GM18498 (cell line): ENCODE measurements around the gene ATP5PD.
A peak's percentile ranks its signal among the peaks of the same experiment; 100 is the strongest.

ENCODE experiments used
- ATAC-seq: cut with Tn5 transposase; IDR thresholded peaks from one replicate; pipeline ENCODE4 v1.9.1; 2021; ENCODE audit warnings: mild to moderate bottlenecking, moderate library complexity; ENCODE audit not compliant: unreplicated experiment

Gene ATP5PD

GRCh38 chr17:75046407-75047289, at the start of gene ATP5PD, which contains the start of gene KCTD2:
Gene ATP5PD, minus strand, starts transcription at chr17:75046969. Its CDS starts 4,319 bp downstream, at chr17:75042650.
Gene KCTD2, plus strand, starts transcription at chr17:75047225. Its CDS starts 26 bp downstream, at chr17:75047251.
- peak; percentile 94 for ATAC-seq

- no peak for ATAC-seq
Measured at GRCh38 chr17:75096082-75096625, 49.4 kb upstream of the ATP5PD start.

- no peak for ATAC-seq
Measured at GRCh38 chr17:75094871-75095399, 48.2 kb upstream of the ATP5PD start.

- ATAC-seq, result no peak
Measured at GRCh38 chr17:75093548-75094158, 46.9 kb upstream of the ATP5PD start.

GRCh38 chr17:75091855-75092327, 45.1 kb upstream of the ATP5PD start:
- ATAC-seq, result no peak

GRCh38 chr17:75090871-75091854, 44.4 kb upstream of the ATP5PD start:
- no peak for ATAC-seq

- no peak for ATAC-seq
Measured at GRCh38 chr17:75088465-75089417, 42.0 kb upstream of the ATP5PD start.

- peak; percentile 64 for ATAC-seq
Measured at GRCh38 chr17:75087558-75088453, 41.0 kb upstream of the ATP5PD start, which contains the start of gene SLC16A5. Gene SLC16A5, plus strand, starts transcription at chr17:75087954. Its CDS starts 5,683 bp downstream, at chr17:75093637.

GRCh38 chr17:75087182-75087557, 40.4 kb upstream of the ATP5PD start:
- ATAC-seq, result no peak

- ATAC-seq, result no peak
Measured at GRCh38 chr17:75086496-75087181, 39.9 kb upstream of the ATP5PD start.

- no peak for ATAC-seq
Measured at GRCh38 chr17:75084039-75084660, 37.4 kb upstream of the ATP5PD start.

GRCh38 chr17:75082683-75083082, 35.9 kb upstream of the ATP5PD start:
- ATAC-seq, result no peak

- ATAC-seq, result no peak
Measured at GRCh38 chr17:75081611-75082540, 35.1 kb upstream of the ATP5PD start.

GRCh38 chr17:75079023-75079373, 32.2 kb upstream of the ATP5PD start:
- ATAC-seq, result no peak

- ATAC-seq, result peak; percentile 45
Measured at GRCh38 chr17:75078284-75079022, 31.7 kb upstream of the ATP5PD start.
